Measurements from ENCODE around the gene TMEM273. TPM values are rescaled to one million over a fixed set of nuclear protein-coding genes. Genes with fewer than 3 reads are reported as not detected.

The TMEM273 gene, protein sequence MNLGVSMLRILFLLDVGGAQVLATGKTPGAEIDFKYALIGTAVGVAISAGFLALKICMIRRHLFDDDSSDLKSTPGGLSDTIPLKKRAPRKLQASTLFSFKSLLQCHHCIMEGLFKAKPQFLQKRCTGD
- polyA plus RNA-seq (2013, experiment 1 of 2), result 0.15 TPM
- polyA plus RNA-seq (2013, experiment 2 of 2), result 0.13 TPM

DNA sequence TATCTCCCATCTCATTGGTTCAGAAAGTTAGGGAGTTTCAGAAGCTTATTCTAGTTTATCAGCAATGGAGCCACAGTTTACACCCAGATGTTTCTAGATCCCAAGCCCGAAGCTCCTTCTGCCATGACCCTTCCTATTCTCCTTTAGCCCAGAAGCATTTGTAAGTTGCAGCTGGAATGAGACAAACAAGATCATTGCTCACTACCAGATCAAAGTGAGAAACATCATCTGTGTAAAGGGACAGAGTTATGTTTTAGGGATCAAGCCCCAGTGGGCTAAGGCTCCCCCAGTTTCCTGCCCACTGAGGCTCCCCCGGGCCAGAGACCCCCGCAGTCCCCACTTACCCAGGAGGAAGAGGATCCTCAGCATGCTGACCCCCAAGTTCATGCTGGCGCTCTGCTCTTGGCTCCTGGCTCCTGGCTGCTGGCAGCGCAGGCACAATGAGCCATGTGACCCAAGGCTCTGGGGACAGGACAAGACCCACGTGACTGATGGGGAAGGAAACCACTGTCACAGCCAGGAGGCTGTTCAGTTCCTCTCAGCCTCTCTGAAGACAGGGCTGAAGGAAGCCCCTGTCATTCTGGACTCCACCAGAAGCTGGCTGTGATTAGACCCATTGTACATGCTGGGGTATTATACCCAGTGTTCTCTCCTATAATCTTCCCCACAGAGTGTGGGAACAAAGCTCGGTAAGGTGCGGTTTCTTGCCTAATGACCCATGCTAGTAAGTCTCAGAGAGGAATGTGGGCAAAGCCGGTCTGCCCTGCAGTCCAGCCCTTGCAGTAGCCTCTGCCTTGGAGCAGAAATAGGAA lies at the start of gene TMEM273:
Gene TMEM273 (minus strand): TSS at position 442 of the 812 bp plus-strand sequence. CDS start 55 bp downstream, at position 387.
- Histone ChIP-seq H2AK5ac (ENCODE audit: low read length) (no peak within 1 kb of the TSS), H4K8ac (ENCODE audit: low read depth, low read length) (no peak within 1 kb of the TSS), H3K18ac (ENCODE audit: low read length) (no peak within 1 kb of the TSS), H3K23ac (ENCODE audit: low read length) (no peak within 1 kb of the TSS), H3K4ac (ENCODE audit: low read depth, low read length) (no peak within 1 kb of the TSS), H4K5ac (ENCODE audit: low read length) (no peak within 1 kb of the TSS), H3K9ac (ENCODE audit: low read length) (no peak within 1 kb of the TSS), H3K56ac (ENCODE audit: low read length) (no peak within 1 kb of the TSS), H3K36me3 (ENCODE audit: control insufficient read depth, insufficient read depth, low read length) (no peaks in the 10 kb centered on the region), H2BK15ac (replicated peaks; ENCODE audit: low read depth) (no peak within 1 kb of the TSS), H3K4me2 (ENCODE audit: low read length) (no peak within 1 kb of the TSS), H2BK5ac (ENCODE audit: low read length) (no peak within 1 kb of the TSS), H3K4me3 (ENCODE audit: low read length) (no peak within 1 kb of the TSS), H3K4me1 (ENCODE audit: control insufficient read depth, low read depth, low read length) (no peaks in the 10 kb centered on the region), H3K79me1 (ENCODE audit: low read length) (no peaks in the 10 kb centered on the region), H3K27ac (ENCODE audit: low read depth, low read length) (no peak within 1 kb of the TSS), H3K79me2 (ENCODE audit: control insufficient read depth, insufficient read depth, low read length) (no peaks in the 10 kb centered on the region), H2BK120ac (ENCODE audit: low read depth, low read length) (no peak within 1 kb of the TSS), H3K27me3 (ENCODE audit: insufficient read depth, low read length, poor library complexity) (no peaks in the 10 kb centered on the region)
- DNase-seq, result no peak
- no CpG with 5 or more reads among the region's 9 CpGs for WGBS (ENCODE audit: extremely low coverage, insufficient coverage, low lambda C conversion rate)

DNA sequence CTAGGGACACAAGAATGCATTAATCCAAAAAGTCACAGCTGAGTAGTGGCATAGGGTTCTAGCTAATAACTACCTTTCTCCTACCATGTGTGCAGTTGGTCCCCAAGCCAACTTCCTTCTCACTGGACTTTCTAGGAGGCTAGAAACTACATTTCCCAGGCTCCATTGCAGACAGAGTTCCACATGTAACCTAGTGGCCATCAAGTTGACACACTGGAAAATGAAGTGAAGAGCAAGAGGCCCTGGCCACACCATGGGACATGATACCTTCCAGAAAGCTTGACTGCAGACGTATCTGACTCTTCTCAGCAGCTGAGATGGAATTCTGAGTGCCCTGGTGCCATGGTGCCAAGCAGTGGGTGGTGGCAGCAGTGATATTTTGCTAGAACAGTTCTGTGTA lies 49.8 kb upstream of the TMEM273 start:
- Histone ChIP-seq H4K5ac (ENCODE audit: low read length) (no peak overlapping the region), H3K79me1 (ENCODE audit: low read length) (no peaks in the 10 kb centered on the region), H2AK5ac (ENCODE audit: low read length) (no peak overlapping the region), H3K9ac (ENCODE audit: low read length) (no peak overlapping the region), H4K8ac (ENCODE audit: low read depth, low read length) (no peak overlapping the region), H2BK5ac (ENCODE audit: low read length) (no peak overlapping the region), H3K36me3 (ENCODE audit: control insufficient read depth, insufficient read depth, low read length) (no peaks in the 10 kb centered on the region), H3K4me1 (ENCODE audit: control insufficient read depth, low read depth, low read length) (no peaks in the 10 kb centered on the region), H3K56ac (ENCODE audit: low read length) (no peak overlapping the region), H3K18ac (ENCODE audit: low read length) (no peak overlapping the region), H3K23ac (ENCODE audit: low read length) (no peak overlapping the region), H3K4me3 (ENCODE audit: low read length) (no peak overlapping the region), H2BK120ac (ENCODE audit: low read depth, low read length) (no peak overlapping the region), H3K27me3 (ENCODE audit: insufficient read depth, low read length, poor library complexity) (no peaks in the 10 kb centered on the region), H2BK15ac (replicated peaks; ENCODE audit: low read depth) (no peak overlapping the region), H3K4me2 (ENCODE audit: low read length) (no peak overlapping the region), H3K79me2 (ENCODE audit: control insufficient read depth, insufficient read depth, low read length) (no peaks in the 10 kb centered on the region), H3K27ac (ENCODE audit: low read depth, low read length) (no peak overlapping the region), H3K4ac (ENCODE audit: low read depth, low read length) (no peak overlapping the region)
- no CpG with 5 or more reads among the region's 1 CpG for WGBS (ENCODE audit: extremely low coverage, insufficient coverage, low lambda C conversion rate)
- DNase-seq, result peak; percentile 17

DNA sequence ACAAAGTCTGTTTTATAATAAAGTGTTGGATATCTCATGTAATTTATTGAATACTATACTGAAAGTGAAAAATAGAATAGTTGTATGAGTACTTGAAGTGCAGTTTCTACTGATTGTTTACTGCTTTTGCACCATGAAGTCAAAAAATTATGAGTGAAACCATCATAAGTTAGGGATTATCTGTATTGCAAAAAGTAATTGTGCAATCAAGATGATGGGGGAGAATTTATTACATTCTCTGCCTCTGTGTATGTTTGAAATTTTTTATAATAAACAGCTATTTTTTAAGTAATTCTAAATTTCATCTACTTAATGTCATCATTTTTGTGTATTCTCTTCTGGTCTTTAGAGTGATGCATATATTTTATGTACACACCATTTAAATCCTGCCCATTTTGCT lies 47.2 kb upstream of the TMEM273 start:
- no peaks in the 10 kb centered on the region for H3K4me1 ChIP-seq (ENCODE audit: control insufficient read depth, low read depth, low read length)
- no peak for DNase-seq

DNA sequence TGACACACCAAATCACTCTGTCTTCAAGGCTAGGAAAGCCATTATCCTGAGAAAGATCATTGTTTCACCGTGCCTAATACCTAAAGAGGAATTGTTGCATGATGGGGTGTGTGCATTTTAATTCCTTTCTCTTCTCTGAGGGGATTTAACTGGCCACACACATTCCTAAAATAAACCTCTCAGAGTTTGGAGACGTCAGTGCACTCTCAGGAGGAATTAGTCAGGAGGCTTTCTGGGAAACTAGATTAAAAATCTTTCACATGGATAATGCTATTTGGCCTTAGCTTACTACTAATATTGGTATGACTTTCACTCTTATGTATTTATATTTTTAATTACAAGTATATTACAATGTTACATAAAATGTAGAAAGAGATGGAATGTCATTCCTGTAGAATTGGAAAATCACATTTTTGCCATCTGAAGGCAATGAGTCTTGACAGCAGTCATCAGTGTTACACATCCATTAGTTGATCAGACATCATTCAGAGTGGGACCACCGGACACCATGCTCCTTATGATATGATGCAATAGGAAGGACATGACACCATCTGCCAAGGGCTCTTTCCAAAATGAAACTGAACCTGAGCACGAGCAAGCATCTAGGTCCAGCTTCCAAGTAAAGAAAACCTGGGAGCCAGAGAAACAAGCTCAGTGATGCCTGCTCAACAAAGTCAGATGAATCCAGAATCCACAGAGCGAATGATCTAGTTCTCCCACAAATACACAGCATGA lies 43.1 kb upstream of the TMEM273 start:
- no peak overlapping the region for H3K27ac ChIP-seq (ENCODE audit: low read depth, low read length)
- H2BK15ac ChIP-seq (replicated peaks; ENCODE audit: low read depth), result no peak overlapping the region
- H4K8ac ChIP-seq (ENCODE audit: low read depth, low read length), result no peak overlapping the region
- H3K27me3 ChIP-seq (ENCODE audit: insufficient read depth, low read length, poor library complexity), result no peaks in the 10 kb centered on the region
- no peaks in the 10 kb centered on the region for H3K4me1 ChIP-seq (ENCODE audit: control insufficient read depth, low read depth, low read length)
- H2BK5ac ChIP-seq (ENCODE audit: low read length), result no peak overlapping the region
- H3K56ac ChIP-seq (ENCODE audit: low read length), result no peak overlapping the region
- H4K5ac ChIP-seq (ENCODE audit: low read length), result no peak overlapping the region
- H3K4me2 ChIP-seq (ENCODE audit: low read length), result no peak overlapping the region
- H2BK120ac ChIP-seq (ENCODE audit: low read depth, low read length), result no peak overlapping the region
- no peaks in the 10 kb centered on the region for H3K79me2 ChIP-seq (ENCODE audit: control insufficient read depth, insufficient read depth, low read length)
- WGBS (ENCODE audit: extremely low coverage, insufficient coverage, low lambda C conversion rate), result no CpG with 5 or more reads among the region's 5 CpGs
- no peak overlapping the region for H3K23ac ChIP-seq (ENCODE audit: low read length)
- no peak overlapping the region for H3K4me3 ChIP-seq (ENCODE audit: low read length)
- no peak overlapping the region for H3K9ac ChIP-seq (ENCODE audit: low read length)
- H2AK5ac ChIP-seq (ENCODE audit: low read length), result no peak overlapping the region
- H3K18ac ChIP-seq (ENCODE audit: low read length), result no peak overlapping the region
- no peaks in the 10 kb centered on the region for H3K36me3 ChIP-seq (ENCODE audit: control insufficient read depth, insufficient read depth, low read length)
- DNase-seq, result no peak
- H3K79me1 ChIP-seq (ENCODE audit: low read length), result no peaks in the 10 kb centered on the region
- H3K4ac ChIP-seq (ENCODE audit: low read depth, low read length), result no peak overlapping the region

More for the DNA sequence above, 47.2 kb upstream of the TMEM273 start:
- Histone ChIP-seq H3K27ac (ENCODE audit: low read depth, low read length) (no peak overlapping the region), H3K36me3 (ENCODE audit: control insufficient read depth, insufficient read depth, low read length) (no peaks in the 10 kb centered on the region), H2BK120ac (ENCODE audit: low read depth, low read length) (no peak overlapping the region), H3K79me2 (ENCODE audit: control insufficient read depth, insufficient read depth, low read length) (no peaks in the 10 kb centered on the region), H2BK5ac (ENCODE audit: low read length) (no peak overlapping the region), H2AK5ac (ENCODE audit: low read length) (no peak overlapping the region), H3K9ac (ENCODE audit: low read length) (no peak overlapping the region), H2BK15ac (replicated peaks; ENCODE audit: low read depth) (no peak overlapping the region), H4K8ac (ENCODE audit: low read depth, low read length) (no peak overlapping the region), H3K18ac (ENCODE audit: low read length) (no peak overlapping the region), H3K79me1 (ENCODE audit: low read length) (no peaks in the 10 kb centered on the region), H4K5ac (ENCODE audit: low read length) (no peak overlapping the region), H3K4me2 (ENCODE audit: low read length) (no peak overlapping the region), H3K56ac (ENCODE audit: low read length) (no peak overlapping the region), H3K4me3 (ENCODE audit: low read length) (no peak overlapping the region), H3K4ac (ENCODE audit: low read depth, low read length) (no peak overlapping the region), H3K23ac (ENCODE audit: low read length) (no peak overlapping the region), H3K27me3 (ENCODE audit: insufficient read depth, low read length, poor library complexity) (no peaks in the 10 kb centered on the region)

DNA sequence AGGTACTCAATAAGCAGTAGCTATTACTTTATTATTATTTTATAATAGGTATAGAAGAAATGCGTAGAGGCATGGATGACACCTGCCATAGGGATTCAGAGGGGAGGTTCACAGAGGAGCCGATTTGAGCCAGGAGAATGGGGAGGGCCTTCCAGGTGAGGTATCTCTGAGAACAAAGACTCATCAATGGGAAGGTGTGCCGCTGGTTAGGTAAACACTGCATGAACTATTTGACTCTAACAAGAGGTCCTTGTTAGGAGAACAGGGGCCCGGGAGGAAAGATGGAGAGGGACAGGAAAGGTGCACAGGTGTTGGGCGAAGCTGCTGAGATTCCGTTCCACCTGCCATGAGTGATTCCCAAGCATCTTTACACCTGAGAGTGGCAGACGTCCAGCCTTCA lies 41.8 kb upstream of the TMEM273 start:
- Histone ChIP-seq H3K79me1 (ENCODE audit: low read length) (no peaks in the 10 kb centered on the region), H3K18ac (ENCODE audit: low read length) (no peak overlapping the region), H2AK5ac (ENCODE audit: low read length) (no peak overlapping the region), H3K56ac (ENCODE audit: low read length) (no peak overlapping the region), H2BK5ac (ENCODE audit: low read length) (no peak overlapping the region), H2BK120ac (ENCODE audit: low read depth, low read length) (no peak overlapping the region), H4K5ac (ENCODE audit: low read length) (no peak overlapping the region), H3K4me1 (ENCODE audit: control insufficient read depth, low read depth, low read length) (no peaks in the 10 kb centered on the region), H3K4me2 (ENCODE audit: low read length) (no peak overlapping the region), H3K4me3 (ENCODE audit: low read length) (no peak overlapping the region), H4K8ac (ENCODE audit: low read depth, low read length) (no peak overlapping the region), H3K9ac (ENCODE audit: low read length) (no peak overlapping the region), H2BK15ac (replicated peaks; ENCODE audit: low read depth) (no peak overlapping the region), H3K27me3 (ENCODE audit: insufficient read depth, low read length, poor library complexity) (no peaks in the 10 kb centered on the region), H3K4ac (ENCODE audit: low read depth, low read length) (no peak overlapping the region), H3K79me2 (ENCODE audit: control insufficient read depth, insufficient read depth, low read length) (no peaks in the 10 kb centered on the region), H3K27ac (ENCODE audit: low read depth, low read length) (no peak overlapping the region), H3K36me3 (ENCODE audit: control insufficient read depth, insufficient read depth, low read length) (no peaks in the 10 kb centered on the region), H3K23ac (ENCODE audit: low read length) (no peak overlapping the region)
- DNase-seq, result no peak
- WGBS (ENCODE audit: extremely low coverage, insufficient coverage, low lambda C conversion rate), result no CpG with 5 or more reads among the region's 7 CpGs

Measured in mesendoderm (in vitro differentiated cells).